GM21390 (cell line): Measurements from ENCODE around the gene MYMK.

Source experiments
- ATAC-seq: cut with Tn5 transposase; IDR thresholded peaks from one replicate; pipeline ENCODE4 v1.9.1; 2021; ENCODE audit not compliant: unreplicated experiment

MYMK gene

DNA sequence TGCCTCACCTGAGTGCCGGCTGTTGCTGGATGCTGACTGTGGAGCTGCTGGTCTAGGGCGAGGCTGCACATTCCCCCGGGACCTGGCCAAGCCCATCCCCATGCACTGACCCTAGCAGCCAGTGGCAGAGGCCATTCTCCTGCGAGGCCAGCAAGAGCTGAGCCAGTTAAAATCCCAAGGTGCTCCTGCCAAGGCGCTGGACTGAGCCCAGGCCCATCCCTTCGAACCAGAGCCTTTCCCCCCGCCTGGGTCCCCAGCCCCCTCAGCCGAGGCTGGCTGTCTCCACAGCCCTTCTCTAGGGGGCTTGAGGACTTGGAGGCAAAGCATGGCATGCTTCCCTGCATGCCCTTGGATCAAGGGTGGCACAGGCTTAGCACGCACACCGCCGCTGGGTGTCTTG, 11.3 kb upstream of the MYMK start:
- no peak for ATAC-seq

GRCh38 chr9:133535306-133535877, 10.6 kb upstream of the MYMK start:
- no peak for ATAC-seq

- ATAC-seq: no peak
Measured at GRCh38 chr9:133534346-133535291, 9.9 kb upstream of the MYMK start, which contains the start of gene ADAMTSL2. Gene ADAMTSL2, plus strand, starts transcription at chr9:133534704. Its CDS starts 2,009 bp downstream, at chr9:133536713.

- no peak for ATAC-seq
Measured at GRCh38 chr9:133533857-133534256, 9.1 kb upstream of the MYMK start.

- ATAC-seq: no peak
Measured at GRCh38 chr9:133532937-133533668, 8.3 kb upstream of the MYMK start.

DNA sequence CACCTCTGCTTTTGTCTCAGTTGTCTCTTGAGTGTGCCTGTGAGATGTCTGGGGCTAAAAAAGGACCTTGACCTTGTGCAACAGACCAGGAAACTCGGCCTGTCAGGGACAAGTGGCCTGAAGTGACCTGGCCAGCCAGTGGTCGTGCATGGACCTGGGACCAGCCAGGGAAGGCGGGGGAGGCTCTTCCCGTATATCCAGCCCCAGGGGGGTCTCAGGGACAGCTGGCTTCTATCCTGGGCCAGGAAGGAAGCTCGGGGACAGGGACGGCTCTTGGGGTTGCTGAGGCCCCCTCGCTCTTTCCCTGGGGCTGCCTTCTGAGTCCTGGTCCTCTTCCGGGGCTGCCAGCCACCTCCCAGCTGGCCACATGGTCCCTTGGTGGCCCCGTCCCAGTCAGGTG, 6.5 kb upstream of the MYMK start:
- ATAC-seq: no peak

DNA sequence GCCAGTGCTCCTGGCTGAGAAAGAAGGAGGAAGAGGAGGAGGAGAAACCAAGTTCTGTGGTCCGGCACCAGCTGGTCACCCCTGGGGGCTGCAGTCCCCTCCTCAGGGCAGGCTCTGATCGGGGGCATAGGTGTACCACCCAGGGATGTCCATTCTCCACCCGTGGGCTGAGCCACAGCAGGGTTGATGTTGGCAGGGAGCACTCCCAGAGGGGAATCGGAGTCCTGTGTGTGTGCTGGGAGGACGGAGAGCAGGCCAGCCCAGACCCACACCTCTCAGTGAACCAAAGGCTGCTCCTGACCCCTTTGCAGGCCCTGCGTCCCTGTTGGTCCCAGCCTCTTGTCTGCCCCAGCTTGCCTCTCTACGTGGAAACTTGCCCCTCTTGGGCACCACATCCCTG, 5.1 kb upstream of the MYMK start:
- no peak for ATAC-seq

GRCh38 chr9:133529457-133529856, 4.7 kb upstream of the MYMK start:
- no peak for ATAC-seq

DNA sequence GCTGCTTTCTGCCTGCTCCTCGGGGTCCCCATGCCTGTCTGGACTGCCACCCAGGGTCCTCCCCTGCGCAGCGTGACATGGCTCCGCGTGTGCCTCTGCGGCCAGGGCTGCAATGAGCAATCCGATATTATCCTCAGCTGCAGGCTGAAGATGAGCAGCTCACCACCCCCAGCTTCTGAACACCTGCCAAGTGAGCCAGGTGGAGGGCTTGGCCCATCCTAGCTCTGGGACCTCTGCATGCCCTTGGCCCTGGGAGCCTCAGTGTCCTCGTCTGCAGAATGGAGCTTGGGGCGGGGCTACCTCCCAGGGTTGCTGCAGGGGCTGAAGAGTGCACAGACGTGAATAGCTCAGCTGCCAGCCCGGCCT, 4.1 kb upstream of the MYMK start:
- no peak for ATAC-seq

- no peak for ATAC-seq
Measured at GRCh38 chr9:133528001-133528875, 3.5 kb upstream of the MYMK start.

- ATAC-seq: no peak
Measured at GRCh38 chr9:133527444-133527920, 2.7 kb upstream of the MYMK start.

DNA sequence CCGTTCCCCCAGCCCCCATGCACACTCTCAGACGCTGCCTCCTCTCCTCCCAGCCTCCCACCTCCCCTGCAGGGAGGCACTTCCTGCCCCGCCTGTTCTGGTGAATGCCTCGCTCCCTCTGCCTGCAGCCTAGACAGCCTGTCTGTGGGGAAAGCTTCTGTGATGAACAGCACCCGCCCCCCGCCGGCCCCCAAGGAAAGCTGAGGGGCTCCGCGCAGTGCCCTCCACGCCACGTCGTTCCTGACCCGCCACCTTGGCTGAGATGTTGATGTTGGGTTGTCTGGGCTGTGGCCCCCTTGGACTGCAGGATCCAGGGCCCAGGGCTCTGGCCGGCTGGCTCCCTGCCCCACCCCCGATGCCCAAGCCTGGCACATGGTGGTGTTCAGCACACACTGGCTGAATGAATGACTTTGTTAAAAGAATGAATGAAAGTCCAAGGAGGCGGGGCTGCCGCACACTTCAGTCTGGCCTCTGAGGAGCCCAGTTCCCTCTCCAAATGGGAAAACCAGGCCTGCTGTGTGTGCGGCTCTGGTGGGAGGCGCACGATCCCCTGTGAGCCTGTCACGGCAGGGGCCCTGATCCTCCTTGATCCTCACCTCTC, 2.1 kb upstream of the MYMK start:
- ATAC-seq: no peak

DNA sequence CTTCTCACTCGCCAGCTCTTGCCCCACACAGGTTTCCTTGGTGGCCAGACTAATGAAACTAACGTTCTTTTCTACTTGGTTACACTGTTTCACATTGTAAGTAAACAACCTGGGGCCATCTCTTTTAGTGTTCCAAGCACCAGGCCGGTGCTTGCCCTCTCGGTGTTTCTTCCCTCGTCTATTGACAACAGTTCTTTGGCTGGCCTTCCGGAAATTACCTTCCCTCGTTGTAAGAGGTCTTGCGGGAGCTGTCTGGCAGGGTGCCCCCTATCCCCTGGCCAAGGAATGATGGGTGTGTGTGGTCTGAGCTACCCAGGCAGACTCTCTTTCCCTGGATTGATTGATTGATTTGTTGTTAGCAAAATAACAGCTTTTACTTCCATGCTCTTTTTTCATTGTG, 918 bp upstream of the MYMK start:
- no peak for ATAC-seq

- no peak for ATAC-seq
Measured at GRCh38 chr9:133524146-133524545, 613 bp downstream of the MYMK start.

DNA sequence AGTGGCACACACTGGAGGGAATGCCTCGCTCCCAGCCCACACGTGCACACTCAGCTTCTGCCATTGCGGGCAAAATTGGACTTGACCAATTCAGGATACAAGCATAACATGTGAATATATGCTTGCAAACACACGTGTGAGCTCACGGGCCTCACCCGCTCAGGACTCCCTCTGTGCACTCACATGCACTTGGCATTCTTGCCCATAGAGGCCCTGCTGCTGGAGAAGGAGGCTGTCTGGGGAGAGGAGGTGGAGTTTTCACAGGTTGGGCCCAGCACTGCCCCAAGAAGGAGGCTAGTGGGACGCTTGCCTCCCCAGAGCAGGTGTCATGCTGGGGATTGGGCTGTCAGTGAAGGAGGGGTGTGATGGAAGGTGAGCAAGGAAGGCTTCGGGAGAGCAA, 1.7 kb downstream of the MYMK start:
- no peak for ATAC-seq

GRCh38 chr9:133522073-133522910, 2.5 kb downstream of the MYMK start:
- ATAC-seq: no peak

GRCh38 chr9:133521122-133522072, 3.4 kb downstream of the MYMK start:
- ATAC-seq: no peak

GRCh38 chr9:133520121-133520835, 4.5 kb downstream of the MYMK start:
- no peak for ATAC-seq
